CD4-positive, alpha-beta T cell treated with Interleukin-21 for 1 hour (primary cell): Measurements from ENCODE around the gene RASSF8.
A peak's percentile ranks its signal among the peaks of the same experiment; 100 is the strongest.

Source experiments
- DNase-seq: peaks from one replicate; pipeline ENCODE4 v3.0.0-alpha.2; 2020

RASSF8 gene

GRCh38 chr12:25993901-25994651 is 35.6 kb downstream of the RASSF8 start:
- no peak for DNase-seq

- no peak for DNase-seq
These were observed 36.6 kb downstream of the RASSF8 start for GRCh38 chr12:25994901-25995625.

GRCh38 chr12:25995906-25996305 is 37.4 kb downstream of the RASSF8 start:
- no peak for DNase-seq

GRCh38 chr12:25996677-25997076 is 38.2 kb downstream of the RASSF8 start:
- DNase-seq, result no peak

GRCh38 chr12:25997201-25997963 is 38.9 kb downstream of the RASSF8 start:
- DNase-seq, result no peak

- no peak for DNase-seq
These were observed 42.4 kb downstream of the RASSF8 start for GRCh38 chr12:26000898-26001297.

GRCh38 chr12:26001530-26001929 is 43.0 kb downstream of the RASSF8 start:
- no peak for DNase-seq

- DNase-seq, result no peak
These were observed 44.6 kb downstream of the RASSF8 start for GRCh38 chr12:26003065-26003464.

GRCh38 chr12:26007566-26007965 is 49.1 kb downstream of the RASSF8 start:
- DNase-seq, result no peak

- no peak for DNase-seq
These were observed 51.1 kb downstream of the RASSF8 start for GRCh38 chr12:26009593-26009992.

GRCh38 chr12:26010293-26010821 is 51.9 kb downstream of the RASSF8 start:
- no peak for DNase-seq

GRCh38 chr12:26011099-26011498 is 52.6 kb downstream of the RASSF8 start:
- no peak for DNase-seq

- no peak for DNase-seq
These were observed 55.6 kb downstream of the RASSF8 start for GRCh38 chr12:26014085-26014484.

- no peak for DNase-seq
These were observed 58.0 kb downstream of the RASSF8 start for GRCh38 chr12:26016516-26016915.

GRCh38 chr12:26017484-26018211 is 59.2 kb downstream of the RASSF8 start:
- DNase-seq, result no peak

- no peak for DNase-seq
These were observed 60.4 kb downstream of the RASSF8 start for GRCh38 chr12:26018926-26019325.

GRCh38 chr12:26021534-26021933 is 63.1 kb downstream of the RASSF8 start:
- DNase-seq, result no peak

GRCh38 chr12:26022043-26022442 is 63.6 kb downstream of the RASSF8 start:
- no peak for DNase-seq

GRCh38 chr12:26026713-26027112 is 68.2 kb downstream of the RASSF8 start:
- no peak for DNase-seq

- no peak for DNase-seq
These were observed 68.9 kb downstream of the RASSF8 start for GRCh38 chr12:26027401-26027800.

- DNase-seq, result peak; percentile 13
These were observed 70.7 kb downstream of the RASSF8 start for GRCh38 chr12:26028953-26029735.

GRCh38 chr12:26029736-26030022 is 71.2 kb downstream of the RASSF8 start:
- no peak for DNase-seq
